CD14-positive monocyte (primary cell): Measurements from ENCODE around the gene TENT5C. TPM values are rescaled to one million over a fixed set of nuclear protein-coding genes. Genes with fewer than 3 reads are reported as not detected.

Experiments used
- DNase-seq, 3 donors: peaks; one replicate each; pipeline ENCODE4 v3.0.0-alpha.2; 2011 to 2022
- H2AFZ ChIP-seq: 2 replicates; pipeline ENCODE4 v1.6.0; 2012; ENCODE audit warnings: mild to moderate bottlenecking, low read depth, low read length, inconsistent platforms; ENCODE audit not compliant: insufficient read depth, poor library complexity, severe bottlenecking
- H3K27ac ChIP-seq, 2 donors: 1 replicate in 1 of 2; 2 replicates in 1 of 2; pipeline ENCODE4 v1.5.1; 2012 to 2013; ENCODE audit warnings: low read length in 2 of 2, control low read depth in 1 of 2, inconsistent platforms in 1 of 2, low read depth in 1 of 2, mild to moderate bottlenecking in 1 of 2
- H3K27me3 ChIP-seq, 2 donors: one replicate each; pipeline versions ENCODE4 v1.6.0 to v1.6.1; 2011 to 2013; ENCODE audit warnings: low read length in 2 of 2; ENCODE audit not compliant: control insufficient read depth in 2 of 2, insufficient read depth in 2 of 2
- H3K36me3 ChIP-seq, 2 donors: replicated peaks in 1 of 2; 1 replicate in 1 of 2; 2 replicates in 1 of 2; pipeline versions ENCODE4 v1.5.1 to v1.6.1; 2012 to 2013; ENCODE audit warnings: low read length in 2 of 2, control low read depth in 1 of 2, inconsistent platforms in 1 of 2, mild to moderate bottlenecking in 1 of 2; ENCODE audit not compliant: insufficient read depth in 2 of 2, control insufficient read depth in 1 of 2
- H3K4me1 ChIP-seq, 2 donors: 1 replicate in 1 of 2; 2 replicates in 1 of 2; pipeline versions ENCODE4 v1.5.1 to v1.6.1; 2012 to 2013; ENCODE audit warnings: low read length in 2 of 2, control low read depth in 1 of 2, inconsistent platforms in 1 of 2, mild to moderate bottlenecking in 1 of 2, moderate library complexity in 1 of 2; ENCODE audit not compliant: insufficient read depth in 2 of 2, control insufficient read depth in 1 of 2
- H3K4me2 ChIP-seq: replicated peaks from 2 replicates; pipeline ENCODE3; 2012; ENCODE audit warnings: low read length, moderate library complexity, mild to moderate bottlenecking; ENCODE audit not compliant: poor library complexity, severe bottlenecking; ENCODE audit errors: extremely low read depth
- H3K4me3 ChIP-seq, 3 experiments: fragments of 200-600 bp in 1 of 3; sonication (generic) in 1 of 3; replicated peaks in 1 of 3; 1 replicate in 2 of 3; 2 replicates in 1 of 3; pipeline ENCODE4 v1.5.1; 2011 to 2013; ENCODE audit warnings: low read length in 3 of 3, mild to moderate bottlenecking in 3 of 3, control low read depth in 2 of 3, low read depth in 2 of 3, inconsistent platforms in 1 of 3, moderate library complexity in 1 of 3
- H3K79me2 ChIP-seq: 2 replicates; pipeline ENCODE4 v1.6.0; 2012; ENCODE audit warnings: mild to moderate bottlenecking, control low read depth, inconsistent platforms, low read length, moderate library complexity; ENCODE audit not compliant: insufficient read depth
- H3K9ac ChIP-seq: 2 replicates; pipeline ENCODE4 v1.6.0; 2017; ENCODE audit warnings: low read length, mild to moderate bottlenecking; ENCODE audit not compliant: insufficient read depth, poor library complexity, severe bottlenecking
- H3K9me3 ChIP-seq, 2 donors: replicated peaks in 1 of 2; 1 replicate in 1 of 2; 2 replicates in 1 of 2; pipeline versions ENCODE4 v1.5.1 to v1.6.1; 2012 to 2013; ENCODE audit warnings: low read length in 2 of 2, control low read depth in 1 of 2; ENCODE audit not compliant: control insufficient read depth in 1 of 2, insufficient read depth in 1 of 2
- H4K20me1 ChIP-seq: 2 replicates; pipeline ENCODE4 v1.6.0; 2012; ENCODE audit warnings: mild to moderate bottlenecking, low read length, control low read depth, moderate library complexity; ENCODE audit not compliant: insufficient read depth
- H3K27ac Mint-ChIP-seq, 7 donors: one replicate each; pipeline ENCODE4 v1.8.0; 2020; ENCODE audit warnings: mild to moderate bottlenecking in 7 of 7, mixed read lengths in 7 of 7, moderate library complexity in 6 of 7, inconsistent platforms in 2 of 7
- H3K27me3 Mint-ChIP-seq, 3 donors: one replicate each; pipeline ENCODE4 v1.8.0; 2021 to 2022; ENCODE audit warnings: low read depth in 3 of 3, mild to moderate bottlenecking in 3 of 3, mixed read lengths in 3 of 3, moderate library complexity in 3 of 3, inconsistent platforms in 1 of 3
- H3K36me3 Mint-ChIP-seq, 2 donors: one replicate each; pipeline ENCODE4 v1.8.0; 2020; ENCODE audit warnings: mixed read lengths in 2 of 2, inconsistent platforms in 1 of 2, mild to moderate bottlenecking in 1 of 2
- H3K4me1 Mint-ChIP-seq: one replicate; pipeline ENCODE4 v1.8.0; 2020; ENCODE audit warnings: mild to moderate bottlenecking, mixed read lengths
- H3K4me3 Mint-ChIP-seq, 2 donors: one replicate each; pipeline ENCODE4 v1.8.0; 2020; ENCODE audit warnings: mild to moderate bottlenecking in 2 of 2, mixed read lengths in 2 of 2, moderate library complexity in 1 of 2
- H3K9me3 Mint-ChIP-seq, 7 donors: one replicate each; pipeline ENCODE4 v1.8.0; 2020 to 2022; ENCODE audit warnings: mixed read lengths in 7 of 7, mild to moderate bottlenecking in 6 of 7, moderate library complexity in 6 of 7, inconsistent platforms in 2 of 7
- CTCF ChIP-seq: fragments of 200-600 bp; IDR thresholded peaks from one replicate; pipeline ENCODE4 v1.8.0; 2022; ENCODE audit warnings: antibody characterized with exemption, mild to moderate bottlenecking
- WGBS: methylation state at CpG from one replicate; pipeline ENCODE4 v1.1.5; 2013; ENCODE audit warnings: missing lambda C conversion rate; ENCODE audit not compliant: insufficient coverage; 5-methylcytosine and 5-hydroxymethylcytosine counted together
- intact Hi-C, 2 donors: fragments of 100-400 bp; cut with micrococcal nuclease; formaldehyde crosslinking; loops; one replicate each; pipeline versions ENCODE4 v1.15.0 to v1.15.1; 2023
- polyA plus RNA-seq, 3 donors: library from polyadenylated mRNA; depleted of rRNA in 1 of 3; unstranded in 2 of 3; stranded (reverse) in 1 of 3; fragments of 300-500 nt in 2 of 3; fragments of >200 nt in 1 of 3; fragmentation: Illumina TruSeq in 2 of 3; gene quantifications; 1 replicate in 2 of 3; 2 replicates in 1 of 3; pipeline ENCODE4 v1.2.3, GENCODE V29; 2012 to 2021

Gene TENT5C
- polyA plus RNA-seq, 3 donors, result 0.17 to 0.69 (median 0.27) TPM

- no peak for TF ChIP-seq CTCF
- Mint-ChIP-seq H3K4me1 (no peaks in the 10 kb centered on the region), H3K4me3 (no peak overlapping the region), H3K36me3 (no peaks in the 10 kb centered on the region), H3K27me3 (peaks cover 0 to 3% (median 0%) of the 10 kb centered on the region in 3 donors), H3K9me3 (no peaks in the 10 kb centered on the region), H3K27ac (no peak overlapping the region)
- DNase-seq, result no peak
- H3K36me3 ChIP-seq, result no peaks in the 10 kb centered on the region
- intact Hi-C loops, result no loop called here
- no peak overlapping the region for H3K4me3 ChIP-seq
- no peak overlapping the region for H3K9ac ChIP-seq
- H3K27me3 ChIP-seq, result no peaks in the 10 kb centered on the region
- no peak overlapping the region for H2AFZ ChIP-seq
- H3K27ac ChIP-seq, result no peak overlapping the region
- H3K4me1 ChIP-seq, result no peaks in the 10 kb centered on the region
- no peaks in the 10 kb centered on the region for H3K79me2 ChIP-seq
- no peak overlapping the region for H3K4me2 ChIP-seq
- 83% methylated on average over 2 of the region's 3 CpGs for WGBS
- no peaks in the 10 kb centered on the region for H4K20me1 ChIP-seq
- no peaks in the 10 kb centered on the region for H3K9me3 ChIP-seq
These were observed 25.4 kb upstream of the TENT5C start for GRCh38 chr1:117580436-117580835.

- Mint-ChIP-seq H3K9me3 (no peaks in the 10 kb centered on the region), H3K36me3 (no peaks in the 10 kb centered on the region), H3K27ac (no peak overlapping the region), H3K4me3 (no peak overlapping the region), H3K27me3 (peaks cover 0 to 2% (median 0%) of the 10 kb centered on the region in 3 donors), H3K4me1 (no peaks in the 10 kb centered on the region)
- Histone ChIP-seq H3K9ac (no peak overlapping the region), H2AFZ (no peak overlapping the region), H3K4me2 (no peak overlapping the region), H3K27ac (no peak overlapping the region), H3K9me3 (no peaks in the 10 kb centered on the region), H3K79me2 (no peaks in the 10 kb centered on the region), H4K20me1 (no peaks in the 10 kb centered on the region), H3K27me3 (no peaks in the 10 kb centered on the region), H3K36me3 (no peaks in the 10 kb centered on the region), H3K4me1 (no peaks in the 10 kb centered on the region), H3K4me3 (no peak overlapping the region)
- intact Hi-C loops, result no loop called here
- DNase-seq, result no peak
- WGBS, result 77% methylated on average over 1 of the region's 2 CpGs
- TF ChIP-seq CTCF, result no peak
These were observed 25.0 kb upstream of the TENT5C start for GRCh38 chr1:117580882-117581281.
